ENCODE measurements around the gene SLC5A4. TPM values are rescaled to one million over a fixed set of nuclear protein-coding genes. Genes with fewer than 3 reads are reported as not detected.

SLC5A4 gene
- total and polyA plus RNA-seq, 2 of the 4 experiments (the other 2 are of a cell fraction) = 0.10 to 0.18 TPM

- Histone ChIP-seq H3K23ac (ENCODE audit: low read depth, low read length) (no peak overlapping the region), H3K4me3 (ENCODE audit: insufficient read depth, low read depth, low read length) (no peak overlapping the region), H3K9me3 (ENCODE audit: control insufficient read depth, insufficient read depth, low read length) (no peaks in the 10 kb centered on the region), H2BK5ac (ENCODE audit: low read depth, low read length, poor library complexity, severe bottlenecking) (no peak overlapping the region), H3K9ac (ENCODE audit: low read depth, low read length) (no peak overlapping the region), H3K4me2 (ENCODE audit: low read depth, low read length) (no peak overlapping the region), H3K27me3 (ENCODE audit: control insufficient read depth, insufficient read depth, low read length) (no peaks in the 10 kb centered on the region), H3K18ac (ENCODE audit: low read depth, low read length) (no peak overlapping the region), H2BK20ac (ENCODE audit: low read depth, low read length) (no peak overlapping the region), H2BK15ac (ENCODE audit: low read depth, low read length) (no peak overlapping the region), H3K4me1 (ENCODE audit: control insufficient read depth, insufficient read depth, low read length) (no peaks in the 10 kb centered on the region), H3K56ac (ENCODE audit: extremely low read depth, insufficient read depth, low read length) (no peak overlapping the region), H3K4ac (ENCODE audit: low read depth, low read length) (no peak overlapping the region), H4K20me1 (ENCODE audit: insufficient read depth, low read length) (no peaks in the 10 kb centered on the region), H4K91ac (ENCODE audit: insufficient read depth, low read depth, low read length) (no peak overlapping the region), H2BK120ac (ENCODE audit: low read depth, low read length) (no peak overlapping the region), H4K8ac (ENCODE audit: low read depth in 2 of 2, low read length in 2 of 2) (no peak overlapping the region), H3K14ac (replicated peaks; ENCODE audit: low read depth, low read length) (no peak overlapping the region), H3K79me1 (ENCODE audit: low read depth in 1 of 2, low read length in 2 of 2) (no peaks in the 10 kb centered on the region), H3K27ac (ENCODE audit: insufficient read depth, low read length) (no peak overlapping the region), H3K36me3 (ENCODE audit: control insufficient read depth, insufficient read depth, low read length) (no peaks in the 10 kb centered on the region), H3K9me1 (ENCODE audit: insufficient read depth, low read length) (no peaks in the 10 kb centered on the region), H2AK9ac (replicated peaks; ENCODE audit: low read depth, low read length, poor library complexity) (no peak overlapping the region), H2AFZ (replicated peaks; ENCODE audit: low read length, poor library complexity) (no peak overlapping the region), H2AK5ac (ENCODE audit: low read depth, low read length) (no peak overlapping the region), H4K5ac (ENCODE audit: low read depth, low read length) (no peak overlapping the region)
- POLR2A ChIA-PET (ENCODE audit: unreplicated experiment) = no interaction called here
- no TSS peak for BruUV-seq (replicated peaks)
- dilution Hi-C loops (cut with HindIII; ENCODE audit: low sequenced_read_pairs, unreplicated experiment) = no loop called here
- TF ChIP-seq CHD1 (IDR thresholded peaks at IDR 0.05; ENCODE audit: low read depth, low read length) (no peak), CTCF (conservative IDR thresholded peaks at IDR 0.05; ENCODE audit: low read depth, low read length) (no peak), CEBPB (IDR thresholded peaks at IDR 0.05; ENCODE audit: low read depth, low read length) (no peak), FOS (IDR thresholded peaks at IDR 0.05; ENCODE audit: low read depth, low read length) (no peak), RAD21 (IDR thresholded peaks at IDR 0.05; ENCODE audit: low read length) (no peak), SMC3 (IDR thresholded peaks at IDR 0.05; ENCODE audit: low read depth, low read length) (no peak)
- intact Hi-C loops (cut with micrococcal nuclease) = no loop called here
- in situ Hi-C loops (cut with MboI; ENCODE audit: low sequenced_read_pairs) = loop anchor here (10.0 kb wide), 1 partner anchor 240 kb away; no protein-coding TSS in a partner anchor
- CTCF ChIA-PET = no interaction called here
- no peak for ATAC-seq (ENCODE audit: low read depth)
- no peak for DNase-seq
- no CpG with 5 or more reads among the region's 3 CpGs for WGBS, 2 experiments (ENCODE audit: extremely low coverage in 2 of 2, insufficient read length in 1 of 2)
Observed at GRCh38 chr22:32245042-32245441, 10.1 kb downstream of the SLC5A4 start.

All from IMR-90 (cell line).